Ovary (tissue), 9 donors: Measurements from ENCODE around the gene SLCO4C1. TPM values are rescaled to one million over a fixed set of nuclear protein-coding genes. Genes with fewer than 3 reads are reported as not detected.

ENCODE experiments used
- DNase-seq, 5 donors: peaks; one replicate each; pipeline ENCODE4 v3.0.0-alpha.2; 2019 to 2020
- H3K27ac ChIP-seq, 2 donors: fragments of 200-600 bp; one replicate each; pipeline versions ENCODE4 v1.5.1 to v1.8.0; 2019 to 2022
- H3K27me3 ChIP-seq: fragments of 200-600 bp; one replicate; pipeline ENCODE4 v1.8.0; 2022
- H3K36me3 ChIP-seq: fragments of 200-600 bp; sonication (generic); one replicate; pipeline ENCODE4 v1.5.1; 2019
- H3K4me1 ChIP-seq: one replicate; pipeline ENCODE4 v1.8.1; 2013; ENCODE audit warnings: mild to moderate bottlenecking, moderate library complexity; ENCODE audit not compliant: insufficient read depth
- H3K4me3 ChIP-seq: fragments of 200-600 bp; sonication (generic); one replicate; pipeline ENCODE4 v1.5.1; 2017
- H3K9me3 ChIP-seq, 2 donors: fragments of 200-600 bp in 1 of 2; sonication (generic) in 1 of 2; one replicate each; pipeline versions ENCODE4 v1.5.1 to v1.8.1; 2013 to 2019; ENCODE audit warnings: mild to moderate bottlenecking in 1 of 2, moderate library complexity in 1 of 2
- EP300 ChIP-seq: sonication (generic); formaldehyde crosslinking; IDR thresholded peaks from one replicate; pipeline ENCODE4 v1.6.1; 2017; ENCODE audit warnings: antibody characterized with exemption
- POLR2A ChIP-seq: fragments of 450-650 bp; IDR thresholded peaks from one replicate; pipeline ENCODE4 v1.6.1; 2017; ENCODE audit warnings: antibody characterized with exemption, mild to moderate bottlenecking, moderate library complexity
- WGBS, 3 donors: extraction: QIAGEN DNeasy Blood & Tissue Kit in 1 of 3; methylation state at CpG; one replicate each; pipeline versions ENCODE4 v1.1.5 to v1.1.7; 2013 to 2017; 5-methylcytosine and 5-hydroxymethylcytosine counted together
- intact Hi-C, 4 donors: fragments of 100-400 bp; cut with DNase I; formaldehyde crosslinking; loops; one replicate each; pipeline versions ENCODE4 v1.11.0 to v1.15.1; 2022 to 2023
- polyA plus RNA-seq, 2 donors: library from polyadenylated mRNA; stranded (reverse); fragments of 200-250 nt in 1 of 2; fragments of 350-450 nt in 1 of 2; fragmentation: Illumina TruSeq in 1 of 2; extraction: RNeasy Lipid Tissue Mini Kit (QIAGEN cat#74804) in 1 of 2; gene quantifications; one replicate each; pipeline ENCODE4 v1.2.3, GENCODE V29; 2013 to 2014
- total RNA-seq, 7 donors: library from RNA; depleted of rRNA in 2 of 7; stranded (reverse); fragments of >200 nt in 2 of 7; fragmentation: NEBNext Ultra II Directional in 3 of 7; extraction: Animal tissue kit (Norgen Biotek cat#: 25700) in 3 of 7; gene quantifications; one replicate each; pipeline versions ENCODE4 v1.1.0 to v1.2.4, GENCODE V29; 2016 to 2023
- TF ChIP-seq, protein P1 (sequence below), 3 donors: fragments of 450-650 bp in 2 of 3; fragments of 200-600 bp in 1 of 3; IDR thresholded peaks; one replicate each; pipeline versions ENCODE4 v1.5.1 to v1.8.0; 2016 to 2022; ENCODE audit warnings: antibody characterized with exemption in 3 of 3, mild to moderate bottlenecking in 1 of 3
- donor health status: DM: no; HTN: no; CAD: no; lungs with moderate emphysema.
- donor health status: DM: no; HTN: no; CAD: no.
- donor health status: Bipolar disorder and iron deficiency.
- donor health status: DM: yes; HTN: yes; CAD: no.
- donor health status: DM: no; HTN: no; CAD: no.
- donor health status: DM: yes; HTN: yes; CAD: no.

The SLCO4C1 gene
- total and polyA plus RNA-seq, 9 donors = 0.05 to 0.50 (median 0.11) TPM; not detected in 3

DNA sequence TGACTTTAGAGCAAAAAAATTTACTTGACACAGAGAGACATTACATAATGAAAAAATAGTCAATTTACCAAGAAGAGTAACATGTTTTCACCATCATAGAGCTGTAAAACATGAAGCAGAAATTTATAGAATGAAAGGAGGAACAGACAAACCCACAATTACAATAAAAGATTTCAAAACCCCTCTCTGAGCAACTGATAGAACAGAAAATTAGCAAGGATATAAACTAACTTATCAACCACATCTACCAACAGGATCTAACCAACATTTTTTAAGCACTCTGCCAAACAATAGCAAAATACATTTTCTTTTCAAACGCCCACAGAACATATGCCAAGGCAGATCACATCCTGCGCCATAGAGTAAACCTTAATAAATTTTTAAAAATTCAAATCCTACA, 17.9 kb downstream of the SLCO4C1 start:
- no peak for DNase-seq
- H3K27ac ChIP-seq = no peak overlapping the region
- intact Hi-C loops = no loop called here
- H3K36me3 ChIP-seq = no peaks in the 10 kb centered on the region
- TF ChIP-seq POLR2A (no peak), EP300 (no peak)
- TF ChIP-seq, protein P1, sequence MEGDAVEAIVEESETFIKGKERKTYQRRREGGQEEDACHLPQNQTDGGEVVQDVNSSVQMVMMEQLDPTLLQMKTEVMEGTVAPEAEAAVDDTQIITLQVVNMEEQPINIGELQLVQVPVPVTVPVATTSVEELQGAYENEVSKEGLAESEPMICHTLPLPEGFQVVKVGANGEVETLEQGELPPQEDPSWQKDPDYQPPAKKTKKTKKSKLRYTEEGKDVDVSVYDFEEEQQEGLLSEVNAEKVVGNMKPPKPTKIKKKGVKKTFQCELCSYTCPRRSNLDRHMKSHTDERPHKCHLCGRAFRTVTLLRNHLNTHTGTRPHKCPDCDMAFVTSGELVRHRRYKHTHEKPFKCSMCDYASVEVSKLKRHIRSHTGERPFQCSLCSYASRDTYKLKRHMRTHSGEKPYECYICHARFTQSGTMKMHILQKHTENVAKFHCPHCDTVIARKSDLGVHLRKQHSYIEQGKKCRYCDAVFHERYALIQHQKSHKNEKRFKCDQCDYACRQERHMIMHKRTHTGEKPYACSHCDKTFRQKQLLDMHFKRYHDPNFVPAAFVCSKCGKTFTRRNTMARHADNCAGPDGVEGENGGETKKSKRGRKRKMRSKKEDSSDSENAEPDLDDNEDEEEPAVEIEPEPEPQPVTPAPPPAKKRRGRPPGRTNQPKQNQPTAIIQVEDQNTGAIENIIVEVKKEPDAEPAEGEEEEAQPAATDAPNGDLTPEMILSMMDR (IDR thresholded peaks at IDR 0.05) = no peak
- no peaks in the 10 kb centered on the region for H3K4me1 ChIP-seq
- 79 to 91% (median 85%) methylated on average over 2 of the region's 2 CpGs for WGBS, 3 donors
- no peak overlapping the region for H3K4me3 ChIP-seq
- H3K9me3 ChIP-seq = no peaks in the 10 kb centered on the region
- no peaks in the 10 kb centered on the region for H3K27me3 ChIP-seq

DNA sequence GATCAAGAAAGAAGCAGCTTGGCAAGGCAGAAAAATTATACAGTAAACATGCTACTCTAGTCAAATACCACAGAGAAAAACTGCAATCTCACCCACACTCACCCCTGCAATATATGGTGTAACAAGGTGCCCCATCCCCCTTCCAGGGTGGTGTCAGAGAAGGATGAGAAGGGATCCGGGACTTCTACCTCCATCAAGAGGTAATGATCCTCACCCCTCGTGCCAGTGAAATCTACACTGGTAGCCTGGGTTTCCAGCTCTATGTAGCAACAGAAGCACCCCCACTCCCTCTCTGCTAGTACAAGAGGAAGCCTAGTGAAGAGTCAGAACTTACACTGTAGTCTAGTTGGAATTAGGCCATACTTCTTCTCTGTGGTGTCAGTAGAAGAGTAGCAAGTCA, 18.9 kb downstream of the SLCO4C1 start:
- H3K27ac ChIP-seq = no peak overlapping the region
- no peaks in the 10 kb centered on the region for H3K9me3 ChIP-seq
- DNase-seq = no peak
- intact Hi-C loops = no loop called here
- no peaks in the 10 kb centered on the region for H3K36me3 ChIP-seq
- TF ChIP-seq EP300 (no peak), POLR2A (no peak)
- TF ChIP-seq, protein P1 (IDR thresholded peaks at IDR 0.05) = no peak
- WGBS, 3 donors = 82 to 100% (median 85%) methylated on average over 1 to 2 of the region's 2 CpGs
- no peaks in the 10 kb centered on the region for H3K4me1 ChIP-seq
- H3K27me3 ChIP-seq = no peaks in the 10 kb centered on the region
- no peak overlapping the region for H3K4me3 ChIP-seq

DNA sequence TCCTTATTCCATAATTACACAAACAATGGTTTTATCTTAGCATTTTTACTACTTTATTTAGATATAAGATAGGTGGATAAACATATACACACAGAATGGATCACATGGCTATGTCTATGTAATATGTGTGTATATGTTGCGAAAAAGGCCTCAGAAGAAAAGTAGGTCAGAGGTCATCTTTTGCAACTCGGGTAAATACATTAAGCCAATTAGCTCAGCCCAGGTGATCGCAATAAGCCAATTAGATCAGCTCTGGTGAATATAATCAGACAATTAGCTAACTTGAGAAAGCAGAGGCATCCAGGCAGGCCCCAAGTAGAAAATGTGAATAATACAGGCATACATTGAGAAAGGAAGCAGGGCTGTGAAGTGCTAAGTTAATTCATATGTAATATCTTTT, 24.3 kb downstream of the SLCO4C1 start:
- no peaks in the 10 kb centered on the region for H3K27me3 ChIP-seq
- TF ChIP-seq, protein P1 (IDR thresholded peaks at IDR 0.05) = no peak
- TF ChIP-seq EP300 (no peak), POLR2A (no peak)
- no peaks in the 10 kb centered on the region for H3K9me3 ChIP-seq
- no peak overlapping the region for H3K27ac ChIP-seq
- no peak for DNase-seq
- no peaks in the 10 kb centered on the region for H3K4me1 ChIP-seq
- 64 to 67% (median 65%) methylated on average over 3 of the region's 3 CpGs for WGBS, 3 donors
- H3K4me3 ChIP-seq = no peak overlapping the region
- no peaks in the 10 kb centered on the region for H3K36me3 ChIP-seq
- intact Hi-C loops = no loop called here

DNA sequence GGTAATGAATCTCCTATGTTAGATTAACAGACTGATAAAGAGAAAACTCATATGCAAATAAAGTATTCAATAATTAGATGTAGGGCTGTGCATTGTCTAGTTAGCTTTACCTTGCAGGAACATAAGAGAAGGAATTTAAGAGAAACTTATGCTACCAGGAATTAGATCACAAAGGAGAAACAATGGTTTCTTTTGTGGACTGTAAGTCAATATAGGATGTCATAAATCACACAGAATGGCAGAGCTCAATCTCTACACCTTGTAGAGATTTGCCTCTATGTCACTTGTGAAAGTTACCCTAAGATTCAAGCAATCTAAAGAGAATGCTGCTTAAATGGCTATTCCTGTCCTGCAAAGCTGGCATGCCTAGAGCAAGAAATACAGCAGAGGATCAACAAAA, 26.0 kb downstream of the SLCO4C1 start:
- no peaks in the 10 kb centered on the region for H3K9me3 ChIP-seq
- H3K4me3 ChIP-seq = no peak overlapping the region
- TF ChIP-seq POLR2A (no peak), EP300 (no peak)
- TF ChIP-seq, protein P1 (IDR thresholded peaks at IDR 0.05) = no peak
- H3K27me3 ChIP-seq = no peaks in the 10 kb centered on the region
- no peak overlapping the region for H3K27ac ChIP-seq
- no peaks in the 10 kb centered on the region for H3K36me3 ChIP-seq
- no peak for DNase-seq
- H3K4me1 ChIP-seq = no peaks in the 10 kb centered on the region
- intact Hi-C loops = no loop called here

DNA sequence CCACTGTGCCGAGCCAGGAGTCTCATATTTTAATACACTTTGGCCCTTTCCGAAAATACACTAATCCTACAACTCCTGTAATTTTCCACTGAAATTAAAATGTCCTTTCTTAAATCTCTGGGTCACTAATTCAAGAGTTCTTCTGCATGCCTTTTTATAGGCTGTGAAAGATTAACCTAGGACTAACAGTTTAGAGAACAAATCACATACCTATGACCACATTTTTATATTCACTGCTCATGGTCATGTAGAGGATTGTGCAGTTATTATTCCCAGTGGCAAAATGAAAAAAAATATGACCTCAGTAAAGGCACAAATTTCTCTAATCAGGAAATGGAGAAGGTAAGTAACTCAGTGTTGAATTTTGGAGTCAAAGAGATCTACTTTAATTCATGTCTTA, 33.4 kb downstream of the SLCO4C1 start:
- H3K9me3 ChIP-seq = no peaks in the 10 kb centered on the region
- H3K4me1 ChIP-seq = no peaks in the 10 kb centered on the region
- H3K4me3 ChIP-seq = no peak overlapping the region
- TF ChIP-seq EP300 = no peak
- TF ChIP-seq, protein P1 (IDR thresholded peaks at IDR 0.05) = no peak
- no peak for TF ChIP-seq POLR2A
- H3K36me3 ChIP-seq = no peaks in the 10 kb centered on the region
- WGBS, 3 donors = 80 to 90% (median 84%) methylated on average over 2 of the region's 2 CpGs
- no peak overlapping the region for H3K27ac ChIP-seq
- intact Hi-C loops = no loop called here
- no peak for DNase-seq
- no peaks in the 10 kb centered on the region for H3K27me3 ChIP-seq
